Measurements from ENCODE around the gene ST7.

DNA sequence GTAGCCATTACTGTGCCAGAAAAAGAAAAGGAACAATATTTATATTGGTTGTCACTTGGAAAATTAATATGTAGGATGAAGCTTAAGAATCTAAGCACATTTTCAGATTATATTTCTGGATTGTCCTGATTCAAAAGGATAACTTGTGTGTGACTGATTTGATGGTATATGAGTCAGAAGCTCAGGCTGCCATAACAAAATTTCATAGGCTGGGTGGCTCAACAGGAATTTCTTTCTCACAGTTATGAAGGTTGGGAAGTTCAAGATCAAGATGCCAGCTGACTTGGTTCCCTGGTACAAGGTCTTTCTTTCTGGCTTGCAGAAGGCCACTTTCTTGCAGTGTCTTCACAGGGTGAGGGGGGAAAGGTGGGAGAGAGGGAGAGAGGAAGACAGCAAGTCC is 108.5 kb downstream of the ST7 start:
- TF ChIP-seq, protein P1, sequence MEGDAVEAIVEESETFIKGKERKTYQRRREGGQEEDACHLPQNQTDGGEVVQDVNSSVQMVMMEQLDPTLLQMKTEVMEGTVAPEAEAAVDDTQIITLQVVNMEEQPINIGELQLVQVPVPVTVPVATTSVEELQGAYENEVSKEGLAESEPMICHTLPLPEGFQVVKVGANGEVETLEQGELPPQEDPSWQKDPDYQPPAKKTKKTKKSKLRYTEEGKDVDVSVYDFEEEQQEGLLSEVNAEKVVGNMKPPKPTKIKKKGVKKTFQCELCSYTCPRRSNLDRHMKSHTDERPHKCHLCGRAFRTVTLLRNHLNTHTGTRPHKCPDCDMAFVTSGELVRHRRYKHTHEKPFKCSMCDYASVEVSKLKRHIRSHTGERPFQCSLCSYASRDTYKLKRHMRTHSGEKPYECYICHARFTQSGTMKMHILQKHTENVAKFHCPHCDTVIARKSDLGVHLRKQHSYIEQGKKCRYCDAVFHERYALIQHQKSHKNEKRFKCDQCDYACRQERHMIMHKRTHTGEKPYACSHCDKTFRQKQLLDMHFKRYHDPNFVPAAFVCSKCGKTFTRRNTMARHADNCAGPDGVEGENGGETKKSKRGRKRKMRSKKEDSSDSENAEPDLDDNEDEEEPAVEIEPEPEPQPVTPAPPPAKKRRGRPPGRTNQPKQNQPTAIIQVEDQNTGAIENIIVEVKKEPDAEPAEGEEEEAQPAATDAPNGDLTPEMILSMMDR (IDR thresholded peaks at IDR 0.05; ENCODE audit: low read depth, low read length), result no peak
- no peak for TF ChIP-seq POLR2A (IDR thresholded peaks at IDR 0.05; ENCODE audit: extremely low read depth, insufficient read length)
